T-helper 1 cell treated with Interleukin-12 subunit alpha and Interleukin-12 subunit beta and Interleukin-4 antibody, amounts not matched to agents 30 μg/mL and 1 μg/mL, for 36 hours (primary cell): ENCODE results near the gene TRAK1.

Source experiments
- H3K27ac Mint-ChIP-seq: one replicate; pipeline ENCODE4 v1.8.0; 2021; ENCODE audit warnings: mild to moderate bottlenecking, mixed read lengths
- H3K27me3 Mint-ChIP-seq: one replicate; pipeline ENCODE4 v1.8.0; 2021; ENCODE audit warnings: low read depth, mixed read lengths
- H3K36me3 Mint-ChIP-seq: one replicate; pipeline ENCODE4 v1.8.0; 2021; ENCODE audit warnings: low read depth, mixed read lengths
- H3K4me1 Mint-ChIP-seq: one replicate; pipeline ENCODE4 v1.8.0; 2021; ENCODE audit warnings: low read depth, mixed read lengths
- H3K4me3 Mint-ChIP-seq: one replicate; pipeline ENCODE4 v1.8.0; 2021; ENCODE audit warnings: mild to moderate bottlenecking, moderate library complexity, mixed read lengths
- H3K9me3 Mint-ChIP-seq: one replicate; pipeline ENCODE4 v1.8.0; 2021; ENCODE audit warnings: mixed read lengths

Gene TRAK1

DNA sequence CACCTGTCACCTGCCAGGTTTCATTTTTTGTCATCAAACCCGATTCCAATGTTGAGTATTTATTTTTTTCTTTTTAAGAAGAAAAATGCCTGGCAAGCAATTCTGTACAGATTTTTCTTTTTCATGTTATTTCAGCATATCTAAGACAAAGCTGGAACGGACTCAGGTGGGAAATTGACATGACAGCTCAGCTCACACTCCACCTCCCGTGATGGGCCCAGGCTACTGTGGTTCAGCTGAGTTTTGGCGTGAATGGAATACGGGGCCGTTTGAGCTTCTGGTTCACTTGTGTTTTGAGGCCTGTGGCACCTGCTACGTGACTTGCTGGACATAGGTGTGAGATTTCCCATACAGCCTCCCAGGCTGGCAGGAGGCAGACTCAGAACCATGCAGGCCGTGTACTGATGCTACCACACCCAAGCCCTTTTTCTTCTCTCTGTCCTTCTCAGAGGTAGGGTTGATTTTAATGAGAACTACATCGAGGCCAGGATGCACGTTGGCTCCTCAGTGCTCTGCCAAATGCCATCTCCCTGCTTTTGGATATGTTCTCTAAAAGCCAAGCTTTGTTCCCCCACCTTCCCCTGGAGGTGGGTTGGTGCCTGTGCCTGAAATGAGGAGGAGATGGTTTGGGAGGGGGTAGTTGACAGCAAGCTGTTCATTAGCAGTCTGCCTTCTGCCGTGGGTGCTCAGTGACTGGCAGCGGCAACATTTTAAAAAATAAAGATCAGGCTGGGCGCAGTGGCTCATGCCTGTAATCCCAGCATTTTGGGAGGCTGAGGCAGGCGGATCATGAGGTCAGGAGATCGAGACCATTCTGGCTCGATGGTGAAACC lies 48.7 kb downstream of the TRAK1 start:
- H3K36me3 Mint-ChIP-seq: no peaks in the 10 kb centered on the region
- H3K4me1 Mint-ChIP-seq: peaks cover 5% of the 10 kb centered on the region
- no peak overlapping the region for H3K27ac Mint-ChIP-seq
- H3K9me3 Mint-ChIP-seq: no peaks in the 10 kb centered on the region
- no peaks in the 10 kb centered on the region for H3K27me3 Mint-ChIP-seq
- no peak overlapping the region for H3K4me3 Mint-ChIP-seq

DNA sequence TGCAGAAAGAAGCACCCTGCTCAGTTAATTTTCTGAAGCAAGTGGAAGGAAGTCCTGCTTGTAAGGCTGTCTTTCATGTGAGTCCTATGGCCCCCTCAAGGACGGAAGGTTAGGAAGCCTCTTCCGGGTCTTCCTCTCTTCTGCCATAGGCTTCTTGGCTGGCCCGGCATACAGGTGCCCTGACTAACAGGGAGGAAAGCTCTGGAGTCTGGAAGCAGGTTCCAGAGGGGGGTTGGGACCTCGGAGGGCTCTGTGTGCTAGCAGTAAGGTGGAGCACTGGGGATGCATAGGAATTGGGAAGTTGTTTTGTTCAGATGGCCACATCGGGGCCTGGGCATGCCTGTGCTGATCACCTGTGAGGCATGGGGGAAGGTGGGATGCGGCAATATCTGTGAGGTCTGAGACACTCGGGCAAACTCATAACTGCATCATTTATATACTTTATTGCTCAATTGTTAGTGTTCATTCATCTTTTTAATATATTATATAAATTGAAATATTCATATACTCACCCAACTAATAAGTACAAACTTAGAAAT lies 49.6 kb downstream of the TRAK1 start:
- H3K9me3 Mint-ChIP-seq: no peaks in the 10 kb centered on the region

DNA sequence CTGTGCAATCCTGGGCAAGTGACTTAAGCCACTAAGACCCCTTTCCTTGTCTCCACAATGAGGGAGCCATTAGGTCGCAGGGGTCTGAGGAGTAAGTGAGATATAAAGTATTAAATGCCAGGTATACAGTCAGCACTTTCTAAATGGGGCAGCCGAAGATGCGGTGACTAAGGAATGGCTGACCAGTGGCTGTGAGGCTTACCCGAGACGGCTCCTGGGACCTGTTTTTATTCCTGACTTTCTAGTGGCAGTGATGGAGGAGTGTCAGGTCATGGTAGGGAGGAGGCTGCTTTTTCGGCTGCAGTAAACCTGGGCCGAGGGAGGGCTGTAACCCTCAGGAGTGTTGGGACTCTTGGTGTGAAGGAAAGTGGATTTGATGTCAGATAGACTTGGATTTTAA lies 52.3 kb downstream of the TRAK1 start:
- Mint-ChIP-seq H3K36me3 (no peaks in the 10 kb centered on the region), H3K27ac (no peak overlapping the region), H3K4me1 (peaks cover 4% of the 10 kb centered on the region), H3K27me3 (no peaks in the 10 kb centered on the region), H3K9me3 (no peaks in the 10 kb centered on the region), H3K4me3 (no peak overlapping the region)

More for the DNA sequence above, 49.6 kb downstream of the TRAK1 start:
- Mint-ChIP-seq H3K27me3 (no peaks in the 10 kb centered on the region), H3K4me3 (no peak overlapping the region), H3K27ac (no peak overlapping the region), H3K36me3 (no peaks in the 10 kb centered on the region), H3K4me1 (peaks cover 3% of the 10 kb centered on the region)

DNA sequence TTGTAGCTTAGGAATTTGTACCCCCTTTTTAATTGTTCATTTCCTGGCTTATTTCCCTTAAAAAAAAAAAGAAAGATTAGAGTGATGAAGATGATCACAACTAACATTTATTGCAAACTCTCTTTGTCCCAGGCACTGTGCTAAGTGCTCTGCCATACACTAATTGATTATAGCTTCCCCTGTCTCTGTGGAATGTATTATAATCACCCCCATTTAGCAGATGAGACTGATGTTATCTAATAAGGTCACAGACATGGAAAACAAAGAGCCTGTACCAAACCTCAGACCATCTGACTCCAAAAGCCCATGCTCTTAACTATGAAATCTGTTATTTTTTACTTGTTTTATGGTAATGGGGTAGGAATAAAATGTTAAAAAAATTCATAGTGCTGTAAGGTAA lies 53.1 kb downstream of the TRAK1 start:
- no peaks in the 10 kb centered on the region for H3K36me3 Mint-ChIP-seq
- no peaks in the 10 kb centered on the region for H3K9me3 Mint-ChIP-seq
- H3K27me3 Mint-ChIP-seq: no peaks in the 10 kb centered on the region
- H3K27ac Mint-ChIP-seq: no peak overlapping the region
- no peak overlapping the region for H3K4me3 Mint-ChIP-seq
- H3K4me1 Mint-ChIP-seq: peaks cover 9% of the 10 kb centered on the region

DNA sequence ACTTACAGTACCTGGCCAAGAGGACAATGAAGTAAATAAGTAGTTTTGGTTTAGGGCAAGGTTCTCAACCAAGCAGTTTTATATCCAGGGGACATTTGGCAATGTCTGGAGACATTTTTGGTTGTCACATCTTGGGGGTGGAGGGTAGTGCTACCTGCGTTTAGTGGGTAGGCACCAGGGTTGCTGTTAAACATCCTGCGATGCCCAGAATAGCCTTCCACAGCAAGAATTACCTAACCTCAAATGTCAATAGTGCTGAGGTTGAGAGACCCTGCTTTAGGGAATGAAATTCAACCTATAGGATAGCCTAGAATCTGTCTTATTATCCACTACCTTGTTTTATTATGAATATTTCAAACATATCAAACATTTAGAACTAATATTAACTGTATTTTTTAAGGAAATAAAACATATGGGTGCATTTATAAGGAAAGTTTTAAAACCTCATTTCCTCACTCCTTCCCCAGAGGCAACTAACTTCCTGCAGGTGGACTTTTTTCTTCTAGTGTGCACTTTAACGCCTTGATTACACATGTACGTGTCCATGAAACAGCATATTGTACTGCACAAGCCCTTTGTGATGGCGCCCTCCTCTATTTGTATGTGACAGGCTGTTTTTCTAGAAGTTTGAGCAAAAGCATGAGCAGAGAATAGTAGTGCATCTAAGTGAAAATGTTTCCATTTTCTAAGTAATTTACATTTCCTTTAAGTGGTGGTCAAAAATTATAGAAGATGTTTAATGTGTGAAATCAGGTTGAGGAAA lies 57.1 kb downstream of the TRAK1 start:
- Mint-ChIP-seq H3K4me3 (no peak overlapping the region), H3K9me3 (no peaks in the 10 kb centered on the region), H3K27ac (peak overlapping the region; percentile 7), H3K27me3 (no peaks in the 10 kb centered on the region), H3K36me3 (no peaks in the 10 kb centered on the region), H3K4me1 (peaks cover 12% of the 10 kb centered on the region)

DNA sequence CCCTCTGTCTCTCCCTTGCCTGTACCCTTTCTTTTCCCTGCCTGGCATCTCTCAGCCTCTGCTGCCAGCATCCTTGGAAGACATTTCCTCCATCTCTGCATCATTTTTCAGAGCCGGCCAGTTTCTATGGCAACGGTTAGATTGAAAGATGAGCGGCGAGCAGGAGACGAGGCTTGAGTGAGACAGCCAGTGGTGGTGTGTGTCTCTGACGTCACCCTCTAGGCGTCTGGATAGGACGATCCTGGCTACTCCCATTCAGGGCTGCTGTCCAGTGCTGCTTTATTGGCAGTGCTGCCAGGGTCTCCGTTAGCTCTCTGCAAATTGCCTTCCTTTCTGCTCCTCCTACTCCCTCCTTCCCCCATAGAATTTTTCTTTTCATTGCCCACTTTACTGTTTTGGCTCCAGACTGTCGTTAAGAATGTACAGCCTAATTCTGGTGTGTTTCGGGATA lies 57.9 kb downstream of the TRAK1 start:
- peaks cover 12% of the 10 kb centered on the region for H3K4me1 Mint-ChIP-seq
- H3K27ac Mint-ChIP-seq: no peak overlapping the region
- no peak overlapping the region for H3K4me3 Mint-ChIP-seq
- no peaks in the 10 kb centered on the region for H3K27me3 Mint-ChIP-seq
- no peaks in the 10 kb centered on the region for H3K9me3 Mint-ChIP-seq
- no peaks in the 10 kb centered on the region for H3K36me3 Mint-ChIP-seq

DNA sequence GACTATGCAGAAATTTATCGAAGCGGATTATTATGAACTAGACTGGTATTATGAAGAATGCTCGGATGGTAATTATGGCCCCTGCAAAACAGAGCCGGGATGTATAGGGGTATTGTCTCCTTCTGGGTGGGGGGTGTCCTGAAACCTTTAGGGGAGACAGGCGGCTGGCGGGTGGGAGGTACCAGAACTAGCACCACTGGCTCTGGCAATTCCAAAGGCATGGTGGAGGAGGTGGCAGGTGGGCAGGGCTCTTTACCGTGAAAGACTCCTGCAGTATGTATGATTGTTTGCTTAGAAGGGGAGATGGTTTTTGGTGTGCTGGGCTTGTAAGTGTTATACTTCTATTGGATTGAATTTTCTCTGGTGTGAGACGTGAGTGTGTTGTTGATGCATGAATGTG lies 58.4 kb downstream of the TRAK1 start:
- Mint-ChIP-seq H3K27me3 (no peaks in the 10 kb centered on the region), H3K27ac (no peak overlapping the region), H3K9me3 (no peaks in the 10 kb centered on the region), H3K4me1 (peaks cover 9% of the 10 kb centered on the region), H3K36me3 (no peaks in the 10 kb centered on the region), H3K4me3 (no peak overlapping the region)

DNA sequence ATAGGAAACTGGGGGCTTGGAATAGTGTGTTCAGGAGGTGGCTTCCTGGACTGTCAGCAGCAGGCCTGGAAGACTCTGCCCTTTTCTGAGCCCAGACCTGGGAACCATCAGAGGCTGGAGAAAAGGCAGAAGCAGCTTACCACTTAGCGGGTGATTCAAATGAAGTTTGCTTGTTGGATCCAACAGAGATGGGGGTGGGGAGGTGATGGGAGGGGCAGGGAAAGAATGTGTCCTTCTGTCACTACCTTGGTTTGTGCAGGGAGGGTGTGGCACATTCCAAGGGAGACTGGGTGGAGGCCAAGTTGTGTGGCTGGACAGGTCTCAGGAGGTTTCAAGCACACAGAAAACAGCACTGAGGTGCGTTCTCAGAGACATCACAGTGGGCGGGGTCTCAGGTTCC lies 58.8 kb downstream of the TRAK1 start:
- H3K9me3 Mint-ChIP-seq: no peaks in the 10 kb centered on the region
- H3K27me3 Mint-ChIP-seq: no peaks in the 10 kb centered on the region
- H3K4me3 Mint-ChIP-seq: no peak overlapping the region
- H3K27ac Mint-ChIP-seq: no peak overlapping the region
- H3K36me3 Mint-ChIP-seq: no peaks in the 10 kb centered on the region
- H3K4me1 Mint-ChIP-seq: peaks cover 9% of the 10 kb centered on the region

DNA sequence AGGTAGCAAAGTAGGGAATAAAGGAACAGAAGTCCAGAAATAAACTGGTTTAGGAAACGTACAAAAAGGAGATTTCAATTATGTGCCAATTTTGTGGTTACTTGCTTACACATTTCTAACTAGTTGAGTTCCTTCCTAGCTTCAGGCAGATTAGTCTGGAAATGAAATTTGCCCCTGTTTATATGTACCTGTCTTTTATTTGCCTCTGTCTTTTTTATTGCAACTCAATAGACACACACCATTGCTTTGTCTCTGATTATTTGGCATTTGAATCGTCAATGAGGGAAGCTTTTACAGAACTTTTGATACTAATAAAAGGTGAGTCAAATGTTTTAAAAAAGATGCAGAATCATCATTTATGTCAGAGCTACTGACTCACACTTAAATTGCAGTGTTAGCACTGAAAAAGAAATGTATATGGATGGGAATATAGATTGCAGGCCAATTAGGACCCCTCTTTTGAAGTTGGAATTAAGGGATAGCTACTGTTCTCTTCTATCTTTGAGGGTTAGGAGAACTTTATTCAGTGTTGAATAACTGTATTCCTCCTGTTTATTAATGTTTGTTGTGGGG lies 60.5 kb downstream of the TRAK1 start:
- H3K9me3 Mint-ChIP-seq: no peaks in the 10 kb centered on the region
- H3K27me3 Mint-ChIP-seq: no peaks in the 10 kb centered on the region
- no peaks in the 10 kb centered on the region for H3K36me3 Mint-ChIP-seq
- no peak overlapping the region for H3K27ac Mint-ChIP-seq
- H3K4me1 Mint-ChIP-seq: peaks cover 9% of the 10 kb centered on the region
- no peak overlapping the region for H3K4me3 Mint-ChIP-seq

DNA sequence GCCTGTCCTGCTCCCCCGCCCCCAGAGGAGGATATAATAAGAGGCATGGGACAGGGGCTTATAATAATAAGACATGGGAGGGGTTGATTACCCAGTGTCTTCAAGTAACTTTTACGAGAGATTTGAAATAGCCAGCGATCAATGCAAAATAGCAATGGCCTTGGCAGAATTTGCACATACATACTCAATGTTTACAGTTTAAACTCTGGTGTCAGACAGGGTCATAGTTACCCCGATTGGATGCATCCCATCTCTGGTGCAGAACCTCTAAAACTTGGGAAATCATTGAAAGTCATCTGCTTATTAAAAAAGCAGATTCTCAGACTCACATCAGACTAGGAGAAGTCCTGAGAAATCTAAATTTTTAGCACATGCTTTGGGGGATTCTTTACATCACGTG lies 61.0 kb downstream of the TRAK1 start:
- no peak overlapping the region for H3K4me3 Mint-ChIP-seq
- H3K4me1 Mint-ChIP-seq: peaks cover 9% of the 10 kb centered on the region
- no peaks in the 10 kb centered on the region for H3K36me3 Mint-ChIP-seq
- H3K27ac Mint-ChIP-seq: no peak overlapping the region
- H3K27me3 Mint-ChIP-seq: no peaks in the 10 kb centered on the region
- no peaks in the 10 kb centered on the region for H3K9me3 Mint-ChIP-seq

DNA sequence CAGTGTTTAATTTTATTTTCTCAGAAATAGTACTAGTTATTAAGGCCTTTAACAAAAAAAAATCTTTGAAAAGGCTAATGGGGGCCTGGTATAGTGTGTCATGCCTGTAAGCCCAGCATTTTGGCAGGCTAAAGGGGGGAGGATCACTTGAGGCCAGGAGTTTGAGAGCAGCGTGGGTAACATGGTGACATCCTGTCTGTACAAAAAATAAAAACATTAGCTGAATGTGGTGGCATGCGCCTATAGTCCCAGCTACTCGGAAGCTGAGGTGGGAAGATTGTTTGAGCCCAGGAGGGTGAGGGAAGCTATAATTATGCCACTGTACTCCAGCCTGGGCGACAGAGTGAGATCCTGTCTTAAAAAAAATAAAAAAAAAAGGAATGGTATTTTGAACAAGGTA lies 61.9 kb downstream of the TRAK1 start:
- Mint-ChIP-seq H3K27me3 (no peaks in the 10 kb centered on the region), H3K9me3 (no peaks in the 10 kb centered on the region), H3K27ac (no peak overlapping the region), H3K36me3 (no peaks in the 10 kb centered on the region), H3K4me1 (peaks cover 12% of the 10 kb centered on the region), H3K4me3 (no peak overlapping the region)

DNA sequence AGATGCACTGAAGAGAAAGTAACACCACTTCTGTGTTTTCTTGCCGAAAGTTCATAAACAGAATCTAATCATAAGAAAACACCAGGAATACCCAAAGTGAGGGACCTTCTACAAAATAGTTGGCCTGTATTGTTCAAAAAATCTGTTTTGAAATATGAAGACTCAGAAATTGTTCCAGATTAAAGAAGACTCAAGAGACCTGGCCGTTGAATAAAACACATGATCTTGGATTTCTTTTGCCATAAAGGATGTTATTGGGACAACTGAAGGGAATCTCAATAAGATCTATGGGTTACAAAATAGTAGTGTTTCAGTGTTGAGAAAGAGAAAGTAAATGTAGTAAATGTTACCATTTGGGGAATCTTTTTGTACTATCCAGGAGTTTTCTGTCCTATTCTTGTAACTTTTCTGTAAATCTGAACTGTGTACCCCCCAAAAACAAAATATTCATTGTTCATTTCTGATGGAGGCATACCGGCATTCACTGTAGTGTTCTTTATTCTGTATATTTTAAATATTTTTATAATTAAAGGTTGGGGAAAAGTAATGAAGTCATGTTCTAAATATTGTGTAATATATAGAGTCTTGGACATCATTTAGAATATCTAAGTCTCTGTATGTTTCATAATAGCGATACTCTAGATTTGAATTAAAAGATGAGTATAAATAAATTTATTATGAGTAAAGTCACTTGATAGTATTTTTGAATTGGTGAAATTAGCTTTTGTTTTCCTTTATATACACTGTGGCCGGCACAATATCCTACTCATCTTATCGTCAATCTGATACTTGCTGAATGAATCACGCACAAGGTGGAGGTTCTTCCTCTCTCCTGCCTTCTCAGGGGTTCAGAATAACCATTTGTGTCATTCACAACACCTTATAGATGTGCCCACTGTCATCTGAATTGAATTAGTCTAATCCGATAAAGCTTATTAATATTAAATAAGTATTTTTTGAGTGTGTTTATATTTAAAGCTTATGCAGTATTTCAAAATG lies 66.7 kb downstream of the TRAK1 start:
- Mint-ChIP-seq H3K9me3 (no peaks in the 10 kb centered on the region), H3K27me3 (no peaks in the 10 kb centered on the region), H3K4me1 (peaks cover 24% of the 10 kb centered on the region), H3K36me3 (no peaks in the 10 kb centered on the region), H3K4me3 (no peak overlapping the region), H3K27ac (no peak overlapping the region)

DNA sequence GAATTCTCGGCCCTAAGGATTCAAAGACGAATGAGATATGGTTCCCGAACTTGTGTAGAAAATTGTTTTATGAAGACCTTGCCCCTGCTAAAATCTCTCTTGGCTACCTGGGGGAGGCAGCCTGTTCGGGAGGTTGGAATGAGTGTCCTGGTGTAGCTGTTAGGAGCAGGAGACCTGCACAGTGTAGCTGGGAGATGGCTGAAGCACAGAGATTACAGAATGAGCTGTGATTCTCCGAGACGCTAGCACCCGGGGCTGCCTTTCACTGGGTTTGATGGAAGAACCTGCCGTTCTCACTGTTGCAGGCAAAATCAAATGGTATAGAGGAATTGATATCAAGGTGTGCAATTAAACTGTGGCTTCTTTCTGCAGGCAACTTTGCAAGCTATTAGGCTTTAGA lies 68.0 kb downstream of the TRAK1 start:
- peak overlapping the region; percentile 52 for H3K4me3 Mint-ChIP-seq
- no peaks in the 10 kb centered on the region for H3K9me3 Mint-ChIP-seq
- no peaks in the 10 kb centered on the region for H3K27me3 Mint-ChIP-seq
- H3K4me1 Mint-ChIP-seq: peaks cover 28% of the 10 kb centered on the region
- no peaks in the 10 kb centered on the region for H3K36me3 Mint-ChIP-seq
- H3K27ac Mint-ChIP-seq: peak overlapping the region; percentile 18
